HL-60/S4 treated with phorbol 12-myristate 13-acetate at 8.2 ng/mL for 4 days and 3 days (cell line): ENCODE results near the gene CHAC2.
"Not testable (repeated sequence)": the region's sequence is repeated elsewhere in the genome, so short reads cannot be mapped to it uniquely, and the experiment has no call there.

Source experiments
- in situ Hi-C: fragments of 300-500 bp; cut with MboI; formaldehyde crosslinking; loops from 2 replicates; pipeline ENCODE4 v1.15.0; 2022; ENCODE audit warnings: low sequenced_read_pairs

CHAC2 gene

DNA sequence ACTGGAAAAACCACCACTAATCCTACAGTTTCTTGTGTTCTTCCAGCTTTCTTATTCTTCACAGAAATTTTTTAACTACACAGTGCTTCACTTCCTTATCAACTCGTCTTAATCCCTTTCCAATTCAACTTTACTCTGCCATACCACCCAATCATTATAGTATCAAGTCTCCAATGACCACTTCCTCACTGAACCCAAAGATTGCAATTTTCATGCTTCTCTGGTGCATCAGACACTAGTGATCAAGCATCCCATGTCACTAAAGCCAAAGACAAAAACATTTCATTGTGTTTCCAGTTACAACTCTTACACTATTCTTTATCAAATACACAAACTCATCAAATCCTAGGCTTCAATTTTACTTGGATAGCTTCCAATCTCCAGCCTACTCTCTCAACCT lies 9.5 kb downstream of the CHAC2 start:
- in situ Hi-C loops: no loop called here

DNA sequence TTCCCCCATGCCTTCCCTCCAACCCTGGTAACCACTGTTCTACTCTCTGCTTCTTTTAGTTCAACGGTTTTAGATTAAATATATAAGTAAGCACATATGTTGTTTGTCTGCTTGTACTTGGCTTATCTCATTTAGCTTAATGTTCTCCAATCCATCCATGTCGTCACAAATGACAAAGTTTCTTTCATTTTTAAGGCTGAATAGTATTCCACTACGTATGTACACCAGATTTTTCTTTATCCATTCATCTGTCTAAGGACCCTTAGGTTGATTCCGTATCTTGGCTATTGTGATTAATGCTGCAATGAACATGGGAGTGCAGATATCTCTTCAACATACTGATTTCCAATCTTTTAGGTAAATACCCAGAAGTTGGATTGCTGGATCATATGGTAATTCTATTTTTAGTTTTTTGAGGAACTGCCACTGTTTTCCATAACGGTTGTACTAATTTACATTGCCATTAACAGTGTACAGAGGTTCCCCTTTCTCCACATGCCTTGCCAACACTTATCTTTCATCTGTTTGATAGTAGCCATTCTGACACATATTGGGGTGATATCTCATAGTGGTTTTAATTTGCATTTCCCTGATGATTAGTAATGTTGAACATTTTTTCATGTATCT lies 11.0 kb downstream of the CHAC2 start:
- in situ Hi-C loops: no loop called here

DNA sequence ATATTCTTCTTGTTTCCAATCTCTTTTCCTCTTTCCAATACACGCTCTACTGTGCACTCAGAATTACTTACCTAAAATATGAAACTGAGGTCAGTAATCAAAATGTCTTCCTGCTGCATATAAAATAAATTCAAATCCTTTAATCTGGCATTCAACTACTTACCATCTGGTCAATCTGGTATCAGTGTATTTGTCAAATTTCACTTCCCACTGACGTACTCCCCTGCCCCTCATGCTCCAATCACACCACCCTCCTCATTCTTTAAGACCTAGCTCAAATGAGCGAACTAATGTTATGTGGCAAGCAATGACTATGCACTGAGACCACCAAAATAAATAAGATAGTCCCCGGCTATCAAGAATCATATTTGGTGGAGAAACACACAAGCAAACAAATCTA lies 12.5 kb downstream of the CHAC2 start:
- in situ Hi-C loops: no loop called here

DNA sequence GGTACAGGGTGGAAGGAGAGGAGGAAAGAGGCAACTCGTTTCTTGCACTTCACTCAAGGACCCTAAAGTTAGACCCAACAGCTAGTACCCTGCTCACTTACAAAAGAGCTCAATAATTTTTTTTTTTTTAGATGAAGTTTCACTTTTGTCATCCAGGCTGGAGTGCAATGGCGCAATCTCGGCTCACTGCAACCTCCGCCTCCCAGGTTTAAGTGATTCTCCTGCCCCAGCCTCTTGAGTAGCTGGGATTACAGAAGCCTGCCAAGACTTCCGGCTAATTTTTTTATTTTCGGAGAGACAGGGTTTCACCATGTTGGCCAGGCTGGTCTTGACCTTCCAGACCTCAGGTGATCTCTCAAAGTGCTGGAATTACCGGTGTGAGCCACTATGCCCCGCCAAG lies 15.1 kb downstream of the CHAC2 start:
- in situ Hi-C loops: no loop called here

DNA sequence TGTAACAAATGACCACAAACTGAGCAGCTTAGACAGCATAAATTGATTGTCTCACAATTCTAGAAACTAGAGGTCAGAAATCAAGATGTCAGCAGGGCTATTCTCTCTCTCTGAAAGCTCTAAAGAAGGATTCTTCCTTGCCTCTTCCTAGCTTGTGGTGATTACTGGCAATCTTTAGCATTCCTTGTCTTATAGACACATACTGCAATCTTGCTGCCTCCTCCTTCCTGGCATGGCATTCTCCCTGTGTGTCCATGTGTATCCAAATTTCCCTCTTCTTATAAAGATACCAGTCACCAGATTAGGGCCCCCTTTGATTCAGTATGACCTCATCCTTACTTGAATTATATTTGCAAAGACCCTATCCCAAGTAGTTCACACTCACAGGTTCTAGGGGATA lies 16.8 kb downstream of the CHAC2 start:
- in situ Hi-C loops: no loop called here

DNA sequence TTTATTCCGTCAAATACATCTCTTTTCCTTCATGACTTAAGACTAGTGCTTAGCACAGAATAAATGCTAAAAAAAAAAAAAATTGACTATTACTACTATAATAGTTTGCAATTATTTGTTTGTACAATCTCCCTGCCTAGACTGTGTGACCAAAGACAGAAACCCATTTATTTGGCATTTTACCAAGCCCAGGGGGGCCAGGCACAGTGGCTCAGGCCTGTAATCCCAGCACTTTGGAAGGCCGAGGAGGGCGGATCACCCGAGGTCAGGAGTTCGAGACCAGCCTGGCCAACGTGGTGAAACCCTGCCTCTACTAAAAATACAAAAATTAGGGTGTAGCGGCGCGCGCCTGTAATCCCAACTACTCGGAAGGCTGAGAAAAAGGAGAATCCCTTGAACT lies 17.8 kb downstream of the CHAC2 start:
- in situ Hi-C loops: no loop called here

DNA sequence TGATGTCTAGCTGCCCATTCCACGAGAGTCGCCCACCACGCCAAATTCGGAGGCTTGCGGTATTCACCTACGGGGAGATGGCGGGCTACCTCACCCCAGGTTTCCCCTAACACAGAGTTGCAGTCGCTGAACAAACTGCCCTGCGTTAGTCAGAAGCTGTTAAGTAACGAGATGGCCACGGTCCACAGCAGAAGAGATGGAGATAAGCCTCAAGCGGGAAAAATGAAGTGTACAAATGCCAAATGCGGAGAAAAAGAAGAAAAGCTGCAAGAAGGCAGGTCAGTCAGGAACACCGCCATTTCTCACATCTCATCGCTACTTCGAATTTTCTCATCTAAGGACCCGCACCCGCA lies 18.7 kb downstream of the CHAC2 start:
- in situ Hi-C loops: no loop called here

DNA sequence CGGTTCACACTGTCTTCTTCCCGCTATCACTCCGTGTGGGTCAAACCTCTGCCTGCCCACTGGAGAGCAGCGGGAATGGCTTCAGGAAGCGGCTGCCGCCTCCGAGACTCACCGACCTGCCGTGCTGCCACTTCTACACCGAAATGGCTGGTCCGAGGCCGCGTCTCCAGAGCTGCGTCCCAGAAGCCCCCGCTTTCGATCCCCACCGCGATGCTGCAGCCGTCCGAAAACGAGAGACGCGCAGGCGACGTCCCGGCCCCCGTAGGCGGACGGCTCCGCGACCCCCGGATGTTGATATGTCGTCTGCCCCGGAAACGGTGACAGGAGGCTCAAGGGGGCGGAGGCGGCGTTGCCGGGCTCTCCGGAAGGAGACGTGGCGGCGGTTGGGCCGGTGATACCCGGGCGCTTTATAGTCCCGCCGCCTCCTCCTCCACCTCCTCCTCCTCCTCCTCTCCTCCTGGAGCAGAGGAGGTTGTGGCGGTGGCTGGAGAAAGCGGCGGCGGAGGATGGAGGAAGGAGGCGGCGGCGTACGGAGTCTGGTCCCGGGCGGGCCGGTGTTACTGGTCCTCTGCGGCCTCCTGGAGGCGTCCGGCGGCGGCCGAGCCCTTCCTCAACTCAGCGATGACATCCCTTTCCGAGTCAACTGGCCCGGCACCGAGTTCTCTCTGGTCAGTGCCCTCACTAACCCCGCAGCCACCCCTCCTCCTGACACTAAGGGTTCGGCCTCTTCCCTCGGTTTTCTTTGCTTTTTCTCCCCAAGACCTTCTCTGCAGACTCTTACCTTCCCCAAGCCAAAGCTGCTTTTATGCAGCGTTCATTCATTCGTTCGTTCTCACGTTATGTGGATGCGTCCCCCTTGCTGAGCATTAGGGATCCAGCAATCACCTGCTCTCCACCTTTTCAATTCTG lies 19.4 kb downstream of the CHAC2 start, which contains the start of the genes ASB3 and ERLEC1:
Gene ASB3 (minus strand): TSS at position 249 of the 909 bp plus-strand sequence. CDS start 21,381 bp downstream, outside the sequence.
Gene ERLEC1 (plus strand): TSS at position 340 of the 909 bp plus-strand sequence. CDS start 167 bp downstream, at position 507.
- in situ Hi-C loops: no loop called here

DNA sequence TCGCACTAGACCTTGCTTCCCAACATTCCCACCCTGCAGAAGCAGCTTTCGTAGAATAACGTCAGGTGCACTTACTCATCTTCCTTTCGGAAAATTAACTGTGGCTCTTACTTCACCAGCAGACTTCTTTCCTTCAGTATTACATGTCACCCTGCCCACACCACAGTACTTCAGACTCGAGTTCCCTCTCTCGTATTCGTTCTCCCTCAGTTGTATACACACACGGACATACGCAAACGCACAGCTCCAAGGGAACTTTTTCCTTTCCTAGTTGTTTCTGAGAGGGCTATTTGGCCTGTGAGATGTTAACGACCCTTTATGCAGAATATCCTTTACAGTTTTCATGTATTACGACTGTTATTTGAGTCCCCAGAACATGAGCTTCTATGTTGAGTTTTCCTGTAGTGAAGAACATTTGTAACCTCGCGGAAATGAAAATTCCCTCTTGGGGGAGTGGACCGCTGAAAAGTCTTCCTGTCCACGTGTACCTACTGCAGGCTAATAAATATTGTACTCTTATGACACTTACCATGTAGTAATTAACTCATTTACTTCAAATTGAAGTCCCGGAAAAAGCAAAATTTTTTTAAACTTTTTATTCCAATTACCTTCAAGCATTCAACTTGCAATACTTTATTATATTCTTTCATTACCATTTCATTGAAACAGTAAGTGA lies 20.1 kb downstream of the CHAC2 start:
- in situ Hi-C loops: no loop called here

DNA sequence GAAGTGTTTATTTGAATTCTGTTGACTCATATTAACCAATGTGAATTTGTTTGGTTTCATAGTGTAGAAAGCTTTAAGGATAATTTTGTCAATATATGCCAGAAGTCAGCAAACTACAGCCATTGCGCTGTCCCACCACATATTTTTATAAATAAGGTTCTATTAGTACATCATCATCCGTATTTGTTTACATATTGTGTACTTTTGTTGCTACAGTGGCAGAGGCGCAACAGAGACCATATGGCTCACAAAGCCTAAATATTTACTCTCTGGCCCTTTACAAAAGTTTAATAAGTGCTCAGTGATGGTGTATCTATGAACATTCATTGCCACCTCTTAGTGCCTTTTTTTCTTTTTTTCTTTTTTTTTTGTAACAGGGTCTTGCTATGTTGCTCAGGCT lies 25.7 kb downstream of the CHAC2 start:
- in situ Hi-C loops: no loop called here

DNA sequence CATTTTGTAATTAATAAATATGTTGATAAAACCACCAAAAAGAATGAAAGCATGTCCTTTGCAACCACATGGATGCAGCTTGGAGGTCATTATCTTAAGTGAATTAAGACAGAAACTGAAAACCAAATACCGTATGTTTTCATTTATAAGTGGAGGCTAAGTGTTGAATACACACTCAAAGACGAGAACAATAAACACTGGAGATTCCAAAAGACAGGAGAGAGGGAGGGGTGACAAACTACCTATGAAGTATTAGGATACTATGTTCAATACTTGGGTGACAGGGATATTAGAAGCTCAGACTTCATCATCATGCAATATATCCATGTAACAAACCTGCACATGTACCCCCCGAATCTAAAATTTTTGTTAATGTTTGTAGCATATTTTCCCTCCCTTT lies 26.2 kb downstream of the CHAC2 start:
- in situ Hi-C loops: no loop called here

DNA sequence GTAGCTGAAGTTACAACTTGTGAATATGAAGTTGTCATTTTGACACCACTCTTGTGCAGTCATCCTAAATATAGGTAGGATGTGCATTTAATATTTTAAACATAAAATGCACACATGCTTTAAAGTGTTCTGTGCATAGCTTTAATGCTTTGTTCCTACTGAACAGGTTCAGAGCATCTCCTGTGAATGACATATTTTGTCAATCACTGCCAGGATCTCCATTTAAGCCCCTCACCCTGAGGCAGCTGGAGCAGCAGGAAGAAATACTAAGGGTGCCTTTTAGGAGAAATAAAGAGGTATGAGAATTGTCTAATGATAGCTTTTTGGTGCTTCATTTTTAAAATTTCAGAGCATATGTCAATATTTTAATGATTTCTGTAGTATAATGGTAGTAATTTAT lies 33.9 kb downstream of the CHAC2 start:
- in situ Hi-C loops: no loop called here

DNA sequence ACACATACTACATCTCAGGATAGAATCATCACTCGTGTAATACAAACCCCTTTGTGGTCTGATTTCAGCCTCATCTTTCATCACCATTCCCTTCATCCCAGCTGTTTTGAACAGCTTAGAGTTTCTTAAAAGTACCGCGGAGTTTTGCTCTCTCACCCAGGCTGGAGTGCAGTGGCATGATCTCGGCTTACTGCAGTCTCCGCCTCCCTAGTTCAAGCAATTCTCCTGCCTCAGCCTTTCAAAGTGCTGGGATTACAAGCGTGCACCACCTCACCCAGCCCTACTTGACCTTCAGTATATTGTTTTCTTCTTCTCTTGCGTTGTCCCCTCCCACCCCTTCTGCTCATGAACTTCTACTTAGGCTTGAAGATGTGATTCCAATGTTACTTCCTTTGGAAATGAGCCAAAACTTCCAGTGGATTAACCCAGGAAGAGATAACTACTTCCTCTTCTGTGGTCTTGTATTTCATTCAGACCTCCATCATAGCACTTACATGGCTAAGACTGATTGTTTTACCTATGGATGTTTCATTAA lies 35.1 kb downstream of the CHAC2 start:
- in situ Hi-C loops: no loop called here

DNA sequence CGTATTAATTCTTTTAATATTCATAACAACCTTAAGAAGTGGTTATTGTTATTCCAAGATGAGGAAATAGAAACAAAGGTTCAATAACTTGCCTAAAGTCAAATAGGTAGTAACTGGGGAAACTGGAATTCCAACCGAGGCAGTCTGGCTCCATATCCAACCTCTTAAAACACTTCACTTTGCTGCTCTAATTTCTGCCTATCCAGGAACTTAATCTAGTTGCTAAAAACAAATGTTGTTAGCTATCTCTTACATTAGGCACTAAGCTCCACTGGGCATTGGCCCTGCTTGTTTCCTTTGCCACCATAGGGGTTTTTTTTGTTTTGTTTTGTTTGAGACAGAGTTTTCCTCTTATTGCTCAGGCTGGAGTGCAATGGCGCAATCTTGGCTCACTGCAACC lies 44.0 kb downstream of the CHAC2 start:
- in situ Hi-C loops: no loop called here

DNA sequence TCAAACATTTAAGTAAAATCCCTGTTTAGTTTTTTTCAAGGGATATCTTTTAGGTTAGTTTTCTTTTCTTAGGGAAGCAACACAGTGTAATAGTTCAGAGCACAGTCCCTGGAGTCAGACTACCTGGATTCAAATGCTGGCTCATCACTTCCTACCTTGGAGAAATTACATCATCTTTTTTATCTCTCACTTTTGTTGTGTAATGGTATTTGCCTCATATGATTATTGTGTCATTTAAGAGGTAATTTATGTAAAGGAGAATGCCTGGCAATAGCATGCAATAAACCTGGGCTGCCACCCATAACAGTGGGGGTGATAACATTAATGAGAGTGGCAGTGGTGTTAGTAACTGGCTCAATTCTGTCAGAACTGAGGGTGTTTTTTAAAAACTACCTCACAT lies 45.5 kb downstream of the CHAC2 start:
- in situ Hi-C loops: no loop called here

DNA sequence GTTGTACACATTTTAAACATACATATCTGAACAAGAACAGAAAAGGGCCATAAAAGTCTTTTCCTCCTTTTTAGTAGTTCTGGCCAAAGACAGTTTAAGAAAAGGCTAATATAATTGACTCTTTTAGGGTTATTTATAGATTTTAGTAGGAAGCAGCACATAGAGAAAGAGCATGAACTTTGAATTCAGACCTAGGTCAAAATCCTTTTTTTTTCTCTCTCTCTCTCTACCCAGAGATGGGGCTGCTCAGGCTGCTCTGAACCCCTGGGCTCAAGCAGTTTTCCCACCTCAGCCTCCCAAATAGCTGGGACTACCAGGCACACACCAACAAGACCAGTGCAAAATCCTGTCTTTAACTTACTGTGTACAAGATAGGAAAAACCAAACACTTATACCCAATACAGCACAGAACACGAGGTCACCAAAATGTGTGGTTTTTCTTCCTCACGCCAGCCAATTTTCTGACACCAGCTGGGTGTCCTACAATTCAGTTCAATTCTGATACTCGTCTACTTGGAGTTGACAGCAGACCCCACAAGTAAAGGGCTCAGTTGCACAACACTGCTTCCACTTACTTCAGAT lies 51.3 kb downstream of the CHAC2 start:
- in situ Hi-C loops: no loop called here

DNA sequence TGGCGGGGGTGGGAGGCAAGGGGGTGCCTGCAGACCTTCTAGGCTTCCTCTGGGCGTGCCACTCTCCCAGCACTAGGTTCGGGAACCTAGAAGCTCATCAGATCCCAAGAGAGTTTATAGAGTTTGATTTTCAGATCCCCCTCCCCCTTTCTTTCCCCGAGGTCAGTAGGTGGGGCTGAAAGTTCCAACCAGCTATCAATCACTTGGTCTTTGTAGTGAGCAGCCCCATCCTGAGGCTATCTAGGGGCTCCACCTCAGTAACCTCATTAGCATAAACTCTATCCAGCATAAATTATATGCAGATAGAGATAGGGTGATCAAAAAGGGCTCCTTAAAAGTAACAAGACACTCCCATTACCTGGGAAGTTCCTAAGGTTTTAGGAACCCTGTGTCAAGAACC lies 52.0 kb downstream of the CHAC2 start:
- in situ Hi-C loops: no loop called here

DNA sequence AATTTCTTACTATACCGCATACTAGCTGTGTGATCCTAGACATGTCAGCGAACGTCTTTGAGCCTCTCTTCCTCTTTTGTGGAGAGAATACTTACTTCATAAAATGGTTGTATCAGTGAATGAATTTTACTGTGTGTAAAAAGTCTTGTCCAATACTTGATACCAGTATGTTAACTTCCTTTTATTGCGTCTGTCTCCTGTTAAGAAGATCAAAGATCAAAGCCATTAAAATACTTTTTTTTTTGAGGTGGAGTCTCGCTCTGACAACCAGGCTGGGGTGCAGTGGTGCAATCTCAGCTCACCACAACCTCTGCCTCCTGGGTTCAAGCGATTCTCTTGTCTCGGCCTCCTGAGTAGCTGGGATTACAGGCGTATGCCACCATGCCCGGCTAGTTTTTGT lies 52.4 kb downstream of the CHAC2 start:
- in situ Hi-C loops: no loop called here

DNA sequence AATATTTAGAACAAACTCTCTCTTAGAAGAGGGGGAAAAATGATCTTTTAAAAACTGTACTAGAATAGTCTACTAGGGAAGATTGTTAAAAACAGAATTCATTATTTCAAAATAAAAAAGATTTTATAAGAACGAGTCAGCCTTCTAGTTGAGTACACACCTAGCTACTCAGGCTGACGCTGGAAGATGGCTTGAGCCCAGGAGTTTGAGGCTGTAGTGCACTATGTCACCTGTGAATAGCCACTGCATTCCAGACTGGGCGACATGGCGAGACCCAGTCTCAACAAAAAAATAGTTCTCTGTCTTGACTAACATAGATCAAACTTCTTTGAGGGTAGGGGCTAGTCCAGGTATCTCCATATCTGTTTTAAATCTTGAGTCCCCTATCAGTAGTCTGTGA lies 53.1 kb downstream of the CHAC2 start:
- in situ Hi-C loops: no loop called here

DNA sequence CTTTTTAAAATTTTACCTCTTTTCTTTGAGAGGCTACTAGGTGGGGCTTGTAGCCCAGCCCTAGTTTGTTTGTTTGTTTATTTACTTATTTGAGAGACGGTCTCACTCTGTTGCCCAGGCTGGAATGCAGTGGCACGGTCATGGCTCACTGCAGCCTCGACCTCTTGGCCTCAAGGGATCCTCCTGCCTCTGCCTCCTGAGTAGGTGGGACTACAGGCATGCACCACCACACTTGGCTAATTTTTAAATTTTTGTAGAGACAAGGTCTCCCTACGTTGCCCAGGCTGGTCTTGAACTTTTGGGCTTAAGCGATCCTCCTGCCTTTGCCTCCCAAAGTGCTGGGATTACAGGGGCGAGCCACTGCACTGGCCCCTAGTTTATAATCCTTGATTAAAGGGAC lies 54.2 kb downstream of the CHAC2 start:
- in situ Hi-C loops: no loop called here

DNA sequence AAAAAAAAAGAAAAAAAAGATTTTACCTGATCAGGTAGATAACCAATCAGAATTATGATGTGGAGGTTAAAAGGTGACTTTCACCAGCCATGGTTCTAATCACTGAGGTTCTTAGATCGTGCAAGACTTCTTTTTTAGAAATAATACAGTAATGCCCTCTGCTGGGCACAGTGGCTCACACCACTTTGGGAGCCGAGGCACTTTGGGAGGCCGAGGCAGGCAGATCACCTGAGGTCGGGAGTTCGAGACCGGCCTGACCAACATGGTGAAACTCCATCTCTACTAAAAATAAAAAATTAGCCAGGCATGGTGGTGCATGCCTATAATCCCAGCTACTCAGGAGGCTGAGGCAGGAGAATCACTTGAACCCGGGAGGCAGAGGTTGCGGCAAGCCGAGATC lies 56.0 kb downstream of the CHAC2 start:
- in situ Hi-C loops: not testable (repeated sequence)
